ENCODE measurements around the gene PSKH1.

GRCh38 chr16:67949645-67950044, 56.6 kb downstream of the PSKH1 start:
- TF ChIP-seq CTCF (IDR thresholded peaks at IDR 0.05; ENCODE audit: low read depth, low read length, missing input control): no peak
- TF ChIP-seq MAX (IDR thresholded peaks at IDR 0.05): no peak
- TF ChIP-seq FOXA1 (IDR thresholded peaks at IDR 0.05): no peak
- no peak for TF ChIP-seq REST (IDR thresholded peaks at IDR 0.05)
- TF ChIP-seq RXRA (IDR thresholded peaks at IDR 0.05): no peak
- TF ChIP-seq GABPA (IDR thresholded peaks at IDR 0.05 in 1 of 2, conservative IDR thresholded peaks at IDR 0.05 in 1 of 2): no peak
- no peak for TF ChIP-seq YY1 (IDR thresholded peaks at IDR 0.05)
- TF ChIP-seq ZBTB33 (IDR thresholded peaks at IDR 0.05): no peak
- TF ChIP-seq RAD21 (IDR thresholded peaks at IDR 0.05): no peak

All from liver (tissue), 3 donors.